GM03348 (cell line): Measurements from ENCODE around the gene AVEN.

Experiments used
- DNase-seq: peaks from one replicate; pipeline ENCODE4 v3.0.0; 2012; ENCODE audit warnings: low spot score

Gene AVEN

DNA sequence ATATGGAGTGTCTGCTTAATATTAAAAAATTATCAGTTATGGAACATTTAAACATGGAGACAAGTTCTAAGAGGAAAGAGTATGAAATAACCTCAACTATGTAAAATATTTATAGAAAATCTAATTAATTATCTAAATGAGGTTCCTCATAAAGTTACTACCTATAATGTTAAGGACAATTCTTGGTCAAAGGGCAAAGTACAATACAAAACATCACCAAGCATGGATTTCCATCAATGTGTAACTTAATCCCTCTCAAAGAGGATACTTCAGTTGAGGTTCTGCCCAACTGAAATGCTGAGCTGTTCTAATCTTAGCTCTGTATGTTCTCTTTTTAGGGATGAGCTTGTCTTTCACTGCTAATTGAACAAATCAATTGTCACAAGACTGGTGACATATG is 126.7 kb downstream of the AVEN start:
- no peak for DNase-seq

DNA sequence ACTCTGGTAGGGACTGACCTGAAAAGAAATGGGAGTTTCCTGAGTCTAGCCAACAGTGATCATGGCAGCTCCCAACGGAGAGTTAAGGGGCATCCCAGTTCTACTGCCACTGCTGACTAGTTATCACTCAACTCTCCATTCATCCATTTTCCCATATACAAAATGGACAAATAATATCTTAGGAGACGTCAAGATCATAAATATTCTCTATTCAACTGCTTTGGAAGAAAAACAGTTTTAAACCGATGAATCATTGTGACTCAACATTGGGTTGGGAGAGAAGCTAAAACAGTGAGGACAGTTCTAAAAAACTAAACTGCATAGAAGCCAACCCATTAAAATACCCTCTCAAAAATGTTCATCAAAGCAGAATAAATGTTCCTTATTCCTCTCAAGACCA is 128.3 kb downstream of the AVEN start:
- peak; percentile 47 for DNase-seq

DNA sequence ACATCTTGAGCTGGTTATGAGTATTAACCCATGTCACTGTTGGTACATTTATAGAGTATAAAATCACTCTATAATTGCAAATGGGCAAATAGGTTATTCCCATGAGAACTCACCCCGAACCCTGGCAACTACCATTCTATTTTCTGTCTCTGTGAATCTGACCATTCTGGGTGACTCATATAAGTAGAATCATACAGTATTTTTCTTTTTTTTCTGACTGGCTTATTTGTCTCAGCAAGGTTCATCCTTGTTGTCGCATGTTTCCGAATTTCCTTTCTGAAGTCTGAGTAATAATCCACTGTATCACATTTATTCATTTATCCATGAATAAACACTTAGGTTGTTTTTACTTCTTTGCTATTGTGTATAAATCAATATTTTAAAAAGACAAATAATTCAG is 130.6 kb downstream of the AVEN start:
- peak; percentile 30 for DNase-seq

DNA sequence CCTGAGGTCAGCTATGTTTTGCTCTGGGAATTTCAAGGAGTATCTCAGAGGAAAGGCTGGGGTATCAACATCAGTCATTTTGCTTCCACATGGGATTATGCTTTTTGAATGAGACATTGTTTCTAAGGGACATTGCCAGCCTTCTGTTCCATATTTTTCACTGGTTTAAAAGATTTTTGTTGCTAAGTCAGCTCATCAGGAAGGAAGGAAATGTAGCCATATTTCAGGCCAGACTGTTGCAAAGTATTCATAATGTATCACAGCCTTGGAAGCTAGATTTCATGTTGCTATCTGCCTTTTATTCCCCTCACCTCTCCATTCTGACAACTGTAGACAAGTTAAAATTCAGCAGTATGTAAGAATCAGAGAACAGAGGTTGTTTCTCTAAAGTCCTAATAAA is 131.7 kb downstream of the AVEN start:
- no peak for DNase-seq

DNA sequence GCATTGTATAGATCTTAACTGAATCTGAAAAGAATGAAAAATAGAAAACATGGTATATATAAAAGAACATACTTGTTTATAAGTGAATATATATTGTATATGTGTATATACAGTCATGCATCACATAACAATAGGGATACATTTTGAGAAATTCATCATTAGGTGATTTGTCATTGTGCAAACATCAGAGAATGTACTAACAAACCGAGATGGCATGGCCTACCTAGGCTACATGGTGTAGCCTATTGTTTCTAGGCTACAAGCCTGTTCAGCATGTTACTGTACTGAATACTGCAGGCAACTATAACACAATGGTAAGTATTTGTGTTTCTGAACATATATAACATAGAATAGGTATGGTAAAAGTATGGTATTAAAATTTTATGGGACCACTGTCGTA is 135.3 kb downstream of the AVEN start:
- no peak for DNase-seq

DNA sequence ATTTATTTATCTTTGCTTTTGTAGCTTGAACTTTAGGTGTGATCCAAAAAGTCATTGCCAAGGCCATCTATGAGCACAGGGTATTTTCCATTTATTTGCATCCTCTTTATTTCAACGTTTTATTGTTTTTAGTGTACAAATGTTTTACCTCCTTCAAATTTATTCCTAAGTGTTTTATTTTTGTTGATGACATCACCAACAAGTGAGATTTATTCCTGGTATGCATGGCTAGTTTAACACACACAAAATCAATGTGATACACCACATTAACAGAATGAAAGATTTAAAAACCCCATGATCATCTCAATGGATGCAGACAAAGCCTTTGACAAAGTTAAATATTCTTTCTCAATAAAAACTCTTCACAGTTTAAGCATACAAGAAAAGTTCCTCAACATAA is 137.0 kb downstream of the AVEN start:
- DNase-seq: no peak

DNA sequence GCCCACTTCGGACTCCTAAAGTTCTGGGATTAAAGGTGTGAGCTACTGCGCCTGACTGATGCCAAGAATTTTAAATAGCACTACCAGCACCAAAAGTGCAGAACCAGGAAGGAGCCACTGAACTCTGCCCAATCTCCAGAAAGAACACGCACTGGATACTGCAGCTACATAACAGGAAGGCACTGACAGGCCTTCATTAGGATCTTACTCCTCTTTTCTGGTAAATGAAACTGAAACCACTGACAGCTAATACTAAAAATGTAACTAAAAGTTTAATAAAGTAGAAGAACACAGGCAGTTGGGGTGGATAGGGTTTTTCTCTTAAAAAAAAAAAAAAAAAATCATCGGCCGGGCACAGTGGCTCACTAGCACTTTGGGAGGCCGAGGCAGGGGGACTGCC is 144.8 kb downstream of the AVEN start:
- DNase-seq: no peak

DNA sequence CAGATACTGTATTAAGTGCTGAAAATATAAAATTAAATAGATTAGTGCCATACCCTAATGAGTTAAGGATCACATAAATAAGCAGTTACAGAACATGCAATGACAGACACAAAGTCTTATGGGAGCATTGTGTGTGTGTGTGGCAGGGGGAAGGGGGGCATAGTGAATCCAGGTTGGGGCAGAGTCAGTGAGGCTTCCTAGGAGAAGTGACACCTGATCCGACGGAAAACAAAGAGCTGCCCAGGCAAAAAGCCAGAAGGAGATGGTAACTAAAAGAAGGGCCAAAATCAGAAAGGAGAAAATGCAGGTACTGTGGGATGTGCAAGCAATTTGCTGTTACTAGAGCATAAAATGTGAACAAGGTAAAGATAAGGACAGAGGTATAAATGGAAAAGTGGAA is 150.8 kb downstream of the AVEN start:
- no peak for DNase-seq

DNA sequence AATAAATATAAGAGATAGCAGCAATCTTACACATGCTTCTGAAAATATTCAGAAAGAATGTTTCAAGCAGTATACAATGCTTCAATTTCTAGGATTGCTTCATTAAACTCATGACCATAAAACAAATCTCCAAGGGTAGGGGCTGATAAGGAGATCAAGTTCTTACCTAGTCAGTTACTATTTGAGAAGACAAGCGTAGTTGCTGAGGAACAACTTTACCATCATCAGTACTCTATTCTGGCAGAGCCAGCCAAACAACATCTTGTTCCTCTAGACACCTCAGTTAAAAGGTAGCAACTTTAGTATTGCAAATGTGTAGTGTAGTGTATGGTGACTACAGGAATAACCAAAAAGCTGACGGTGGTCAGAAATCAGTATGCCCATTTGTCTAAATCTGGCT is 156.1 kb downstream of the AVEN start:
- DNase-seq: no peak

DNA sequence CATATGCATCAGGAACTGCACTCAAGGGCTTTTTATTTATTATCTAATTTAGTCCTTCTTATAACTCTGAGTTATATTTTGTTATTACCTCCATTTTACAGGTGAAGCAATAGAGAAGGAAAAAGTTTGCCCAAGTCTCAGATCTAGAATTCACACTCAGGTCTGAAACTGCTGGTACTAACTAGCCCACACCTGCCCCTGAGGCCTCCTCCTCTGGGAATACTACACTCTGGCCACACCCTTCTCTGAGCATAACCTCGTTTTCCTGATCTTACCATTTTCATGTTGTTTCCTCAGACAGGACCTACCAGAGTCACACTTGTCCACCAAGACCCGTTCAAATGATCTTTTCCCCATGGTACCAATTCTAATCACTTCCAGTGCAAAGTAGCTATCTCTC is 164.8 kb downstream of the AVEN start:
- DNase-seq: no peak

DNA sequence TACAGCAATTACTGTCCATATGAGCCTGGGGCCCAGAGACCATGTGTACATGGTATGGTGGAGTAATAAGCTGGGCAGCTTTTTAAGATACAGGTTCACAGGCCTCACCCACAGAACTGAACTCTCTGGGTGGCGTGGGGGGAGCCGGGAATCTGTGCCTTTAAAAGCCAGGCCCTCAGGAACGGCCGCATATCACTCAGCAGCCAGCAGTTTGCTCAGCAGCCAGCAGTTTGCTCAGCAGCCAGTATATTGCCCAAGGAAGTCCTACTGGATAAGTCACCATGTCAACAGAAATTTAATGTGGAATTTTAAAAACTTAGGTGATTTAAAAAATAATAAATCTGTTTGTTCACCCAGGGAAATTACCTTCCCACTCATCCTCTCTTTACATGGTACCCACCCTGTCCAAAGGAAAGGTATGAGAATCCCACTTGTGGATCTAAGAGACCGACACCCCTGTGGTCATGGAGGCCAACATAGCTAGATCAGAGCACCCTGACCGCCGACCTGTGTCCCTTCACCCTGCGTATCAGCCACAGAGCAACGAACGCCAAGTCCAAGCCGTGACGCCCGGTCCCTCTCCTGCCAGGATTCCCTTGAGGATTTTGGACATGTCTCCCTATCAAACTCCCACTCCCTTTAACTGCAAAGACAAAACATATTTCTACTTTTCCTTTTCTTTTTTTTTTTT is 166.4 kb downstream of the AVEN start:
- DNase-seq: peak; percentile 47

DNA sequence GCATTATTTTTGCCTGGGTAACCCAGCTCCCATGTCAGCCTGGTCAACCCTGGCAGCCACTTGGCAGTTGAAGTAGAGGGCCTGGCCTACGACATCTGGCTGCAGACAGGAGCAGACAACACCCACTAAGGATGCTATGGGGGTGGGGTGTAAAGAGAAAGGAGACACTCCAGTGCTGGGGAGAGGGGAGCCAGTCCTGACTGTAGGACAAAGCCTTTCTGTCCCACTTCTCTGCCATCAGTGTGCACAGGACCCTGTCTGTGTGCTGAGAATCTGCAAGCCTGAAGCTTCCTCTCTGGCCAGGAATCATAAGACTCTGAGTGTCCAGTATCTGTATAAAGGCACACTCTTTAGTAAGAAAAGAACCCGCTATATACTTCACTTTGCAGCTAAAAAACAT is 167.0 kb downstream of the AVEN start:
- DNase-seq: no peak

DNA sequence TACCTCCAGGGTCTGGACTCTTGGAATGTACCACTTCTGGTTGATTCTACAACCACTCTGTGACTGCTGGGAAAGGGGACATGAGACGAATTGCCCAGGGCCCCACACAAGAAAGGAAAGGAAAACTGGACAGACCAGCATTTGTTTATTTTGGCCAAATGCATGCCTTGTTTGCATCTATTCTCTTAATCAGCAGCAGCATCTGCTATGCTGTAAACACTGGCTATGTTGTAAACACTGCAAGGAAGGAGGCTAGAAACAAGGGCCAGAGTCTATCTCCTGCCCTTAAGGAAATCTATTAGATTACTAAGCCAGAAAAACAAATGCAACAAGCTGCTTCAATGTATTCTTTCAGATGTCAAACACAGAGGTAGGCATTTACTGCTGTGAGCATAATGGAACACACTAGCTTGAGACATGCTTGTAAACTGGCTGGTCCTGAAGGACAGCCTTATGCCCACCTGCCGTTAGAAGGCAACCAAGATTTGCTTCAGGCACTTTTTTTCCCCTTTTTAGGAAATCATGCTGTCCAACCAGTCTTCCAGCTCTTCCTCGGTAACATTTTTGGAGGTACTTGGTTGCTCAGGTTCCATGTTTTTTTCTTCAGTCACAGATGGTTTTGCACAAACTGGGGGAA is 172.8 kb downstream of the AVEN start:
- DNase-seq: no peak

DNA sequence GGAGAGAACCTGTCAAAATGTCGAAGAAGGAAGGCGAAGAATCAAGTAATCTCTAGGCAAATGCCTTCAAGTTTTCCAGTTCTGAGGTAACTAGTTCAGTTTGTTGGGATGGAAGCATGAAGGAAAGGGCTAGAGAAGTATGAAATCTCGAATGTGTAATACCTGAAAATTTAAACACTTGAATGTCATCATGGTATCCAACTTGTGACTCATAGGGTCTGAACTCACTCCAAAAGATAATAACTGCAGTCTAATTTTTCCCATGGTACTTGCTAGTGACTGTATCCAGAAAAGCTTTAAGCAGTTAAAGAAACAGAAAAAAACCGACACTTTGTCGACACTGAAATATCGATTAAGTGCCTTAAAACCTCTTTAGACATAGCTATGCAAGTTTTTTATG is 173.6 kb downstream of the AVEN start:
- DNase-seq: no peak

DNA sequence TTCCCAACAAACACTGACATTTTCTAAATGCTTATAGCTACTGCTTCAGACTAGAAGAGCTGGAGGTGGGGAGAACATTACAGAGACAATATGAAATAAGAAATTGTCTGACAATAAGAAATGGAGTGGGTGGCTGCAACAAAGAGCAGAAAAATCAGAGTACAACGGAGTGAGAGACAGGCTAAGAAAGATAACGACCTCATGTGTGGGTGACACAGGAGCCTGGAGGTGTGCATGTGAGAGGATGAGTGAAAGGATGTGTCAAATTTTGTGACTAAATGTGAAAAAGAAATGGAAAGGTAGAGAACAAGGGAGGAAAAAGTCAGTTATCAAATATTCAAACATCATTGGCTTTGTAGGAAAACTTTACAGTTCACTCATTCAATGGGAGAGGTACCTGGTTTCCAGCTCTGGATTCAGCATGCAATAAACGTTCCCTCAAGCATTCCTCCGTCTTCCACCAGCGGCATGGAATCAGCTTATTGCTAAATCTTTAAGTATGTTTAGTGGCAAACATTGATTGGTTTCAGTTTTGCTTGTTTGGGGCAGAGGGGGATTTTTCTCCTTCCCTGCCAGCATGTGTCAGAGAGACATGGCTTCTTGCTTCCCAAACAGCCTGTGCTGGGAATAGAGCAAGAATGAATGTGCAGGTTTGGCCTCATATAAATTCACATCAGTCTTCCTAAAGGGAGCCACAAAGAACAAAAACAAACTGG is 174.5 kb downstream of the AVEN start:
- no peak for DNase-seq

DNA sequence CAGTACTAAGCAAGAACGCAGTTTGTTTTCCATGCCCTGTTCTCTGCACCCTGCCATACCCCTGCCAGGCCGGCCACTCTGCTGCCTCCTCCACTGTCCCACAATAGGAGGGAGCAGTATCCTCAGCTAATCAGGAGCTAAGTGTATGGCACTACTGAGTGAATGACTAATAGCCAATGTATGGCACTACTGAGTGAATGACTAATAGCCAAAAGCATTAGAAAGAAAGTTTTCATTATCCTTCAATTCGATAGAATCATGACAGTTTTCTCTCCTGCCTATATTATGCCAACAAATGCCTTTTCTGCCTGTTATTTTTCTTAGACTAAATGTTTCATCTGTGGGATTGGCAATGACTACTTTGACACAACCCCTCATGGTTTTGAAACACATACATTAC is 178.2 kb downstream of the AVEN start:
- DNase-seq: peak; percentile 14

DNA sequence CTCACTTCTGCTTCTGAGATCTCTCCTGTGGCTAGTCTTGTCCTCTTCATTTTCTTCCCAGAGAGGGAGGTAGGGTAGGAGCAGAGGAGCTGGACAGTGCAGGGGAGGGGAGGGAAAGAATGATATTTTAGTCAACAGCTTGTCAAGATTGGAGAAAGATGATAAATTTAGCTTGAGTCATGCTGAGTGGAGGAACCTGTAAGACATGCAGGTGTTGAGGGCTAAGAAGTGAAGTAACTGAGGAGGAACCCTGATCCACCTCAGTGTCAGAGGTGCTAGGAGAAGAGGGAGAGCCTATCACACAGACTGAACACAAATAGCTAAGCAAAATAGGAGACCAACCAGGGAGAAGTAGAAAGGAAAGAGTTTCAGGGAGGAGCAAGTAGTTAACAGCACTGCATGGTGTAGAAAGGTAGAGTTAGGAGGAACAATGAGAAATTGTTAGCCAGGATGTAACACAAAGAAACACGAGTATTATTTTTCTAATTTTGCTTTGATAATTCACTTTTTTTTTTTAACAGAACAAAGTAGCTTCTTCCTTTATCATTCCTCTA is 178.9 kb downstream of the AVEN start:
- DNase-seq: no peak

DNA sequence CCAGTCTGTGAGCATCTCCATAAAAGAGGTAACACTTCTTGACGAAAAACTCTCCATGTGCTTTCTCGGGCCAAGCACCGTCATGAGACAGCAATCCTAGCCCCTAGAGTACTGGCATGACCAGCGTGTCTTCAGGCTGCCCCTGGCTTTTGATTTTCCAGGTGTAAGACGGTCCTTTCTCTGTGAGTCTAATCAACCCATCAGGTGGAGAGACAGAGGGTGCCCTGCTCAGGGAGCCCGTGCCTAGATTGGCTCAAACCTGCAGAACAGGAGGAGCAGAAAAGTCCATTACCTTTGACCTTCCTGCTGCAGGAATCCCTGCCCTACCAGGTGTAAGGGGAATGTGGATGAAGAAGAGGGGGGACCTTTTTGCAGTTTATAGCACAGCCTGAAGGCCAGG is 180.2 kb downstream of the AVEN start:
- no peak for DNase-seq

DNA sequence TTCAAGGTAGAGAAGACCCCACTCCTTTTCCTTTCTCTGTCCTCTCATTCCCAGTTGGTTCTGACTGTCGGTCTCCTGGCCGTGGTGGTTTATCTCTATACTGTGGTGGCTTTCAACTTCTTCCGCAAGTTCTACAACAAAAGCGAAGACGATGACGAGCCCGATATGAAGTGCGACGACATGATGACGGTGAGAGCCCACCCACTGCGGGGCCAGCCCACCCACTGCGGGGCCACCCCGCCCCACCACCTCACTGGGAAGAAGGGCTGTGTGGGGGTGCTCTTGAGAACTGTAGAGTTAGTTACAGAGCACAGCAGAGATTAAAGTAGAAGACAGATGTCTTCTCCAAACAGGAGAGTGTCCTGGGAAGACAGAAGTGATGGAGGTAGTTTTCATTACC is 181.3 kb downstream of the AVEN start:
- DNase-seq: no peak

DNA sequence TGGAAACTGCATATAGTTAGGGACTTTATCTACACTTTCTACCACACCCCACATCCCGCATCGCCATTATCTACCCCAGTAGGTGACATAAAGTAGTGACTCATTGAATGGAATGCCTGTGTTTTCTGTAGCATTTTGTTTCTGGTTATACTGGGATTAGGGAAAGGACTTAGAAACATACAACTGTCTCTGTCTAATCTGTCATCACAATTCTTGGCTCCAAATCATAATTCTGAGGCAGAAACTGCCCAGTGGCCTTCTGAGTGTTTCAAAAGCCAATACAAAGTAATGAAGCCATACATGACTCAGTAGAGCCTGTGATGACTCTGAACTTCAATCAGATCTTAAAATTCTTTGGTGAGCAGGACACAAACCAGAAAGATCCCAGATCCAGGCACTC is 186.4 kb downstream of the AVEN start:
- DNase-seq: peak; percentile 41

DNA sequence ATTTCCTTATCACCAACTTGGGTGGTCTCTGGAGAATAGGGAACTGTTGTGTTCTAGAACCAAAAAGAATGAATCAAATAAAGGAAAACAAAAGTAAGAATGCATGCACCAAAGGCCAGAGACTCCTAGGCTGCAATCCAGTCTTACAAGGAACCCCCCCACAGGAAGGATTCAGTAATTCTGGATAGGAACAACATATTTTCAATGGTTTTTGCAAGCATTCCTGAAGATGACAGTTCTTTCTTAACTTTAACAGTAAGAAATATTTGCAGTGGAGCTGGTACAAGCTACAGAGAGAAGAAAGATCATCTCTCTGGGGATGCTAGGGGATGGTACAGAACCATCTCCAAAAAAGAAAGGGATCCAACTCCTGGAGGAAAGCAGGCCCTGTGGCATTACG is 186.9 kb downstream of the AVEN start:
- DNase-seq: peak; percentile 33

DNA sequence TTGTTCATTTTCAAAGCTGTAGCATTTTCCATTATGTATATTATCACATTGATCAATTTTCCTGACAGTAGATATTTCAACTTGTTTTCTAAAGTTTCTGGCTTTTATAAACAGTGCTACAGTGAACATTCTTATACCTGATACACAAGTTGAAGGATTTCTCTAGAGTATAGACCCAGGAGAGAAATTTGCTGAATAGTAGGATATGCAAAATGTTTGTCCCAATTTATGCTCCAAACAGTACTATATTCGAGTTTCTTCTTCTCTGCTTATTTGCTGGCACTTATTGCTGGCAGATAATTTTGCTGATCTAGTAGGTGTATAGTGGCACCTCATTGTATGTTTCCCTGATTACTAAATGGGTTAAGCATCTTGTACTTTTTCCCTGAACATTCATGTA is 187.9 kb downstream of the AVEN start:
- DNase-seq: no peak

DNA sequence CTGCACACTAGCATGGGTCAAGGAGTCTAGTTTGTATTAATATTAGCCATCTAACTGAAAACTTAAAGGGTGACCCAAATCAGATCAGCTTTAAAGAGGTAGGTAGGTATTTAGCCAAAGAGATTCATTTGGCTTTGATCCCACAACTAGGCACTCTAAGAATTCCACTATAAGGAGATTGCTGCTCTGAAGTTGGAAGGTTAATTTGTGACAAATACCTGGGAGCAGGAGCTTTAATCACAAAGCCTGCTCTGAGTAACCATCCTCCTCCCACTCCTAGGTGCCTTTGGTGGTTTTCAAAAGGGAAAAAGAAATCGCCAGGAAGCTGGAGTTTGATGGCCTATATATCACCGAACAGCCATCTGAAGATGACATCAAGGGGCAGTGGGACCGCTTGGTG is 191.0 kb downstream of the AVEN start:
- DNase-seq: no peak
